Lung (tissue), 12 donors: ENCODE data around the gene NR5A2. TPM values are rescaled to one million over a fixed set of nuclear protein-coding genes. Genes with fewer than 3 reads are reported as not detected.

Experiments
- ATAC-seq: fragments of 200-7000 bp; cut with Tn5 transposase; one replicate; pipeline ENCODE4 v1.9.1; 2020; ENCODE audit warnings: moderate number of reproducible peaks; ENCODE audit not compliant: insufficient read depth, low FRiP score
- DNase-seq, 3 donors: peaks; one replicate each; pipeline ENCODE4 v3.0.0-alpha.2; 2013 to 2017
- H3K27ac ChIP-seq, 2 donors: one replicate each; pipeline ENCODE4 v1.5.1; 2013; ENCODE audit warnings: mild to moderate bottlenecking in 2 of 2, moderate library complexity in 2 of 2, control low read depth in 1 of 2, inconsistent platforms in 1 of 2, low read depth in 1 of 2, low read length in 1 of 2
- H3K27me3 ChIP-seq, 3 donors: one replicate each; pipeline ENCODE4 v1.5.1; 2013; ENCODE audit warnings: low read length in 2 of 3; ENCODE audit not compliant: control insufficient read depth in 3 of 3, insufficient read depth in 3 of 3
- H3K36me3 ChIP-seq, 4 donors: one replicate each; pipeline ENCODE4 v1.5.1; 2013; ENCODE audit warnings: low read length in 4 of 4, mild to moderate bottlenecking in 1 of 4, moderate library complexity in 1 of 4; ENCODE audit not compliant: control insufficient read depth in 4 of 4, insufficient read depth in 4 of 4
- H3K4me1 ChIP-seq, 5 donors: one replicate each; pipeline ENCODE4 v1.5.1; 2013; ENCODE audit warnings: low read length in 5 of 5, mild to moderate bottlenecking in 2 of 5, moderate library complexity in 1 of 5; ENCODE audit not compliant: control insufficient read depth in 5 of 5, insufficient read depth in 5 of 5
- H3K4me3 ChIP-seq: one replicate; pipeline ENCODE4 v1.5.1; 2013; ENCODE audit warnings: mild to moderate bottlenecking, control low read depth, moderate library complexity
- H3K9ac ChIP-seq, 2 donors: one replicate each; pipeline ENCODE4 v1.5.1; 2013; ENCODE audit warnings: low read length in 2 of 2, control low read depth in 1 of 2; ENCODE audit not compliant: insufficient read depth in 1 of 2
- H3K9me3 ChIP-seq, 4 donors: one replicate each; pipeline ENCODE4 v1.5.1; 2013; ENCODE audit warnings: low read length in 3 of 4, mild to moderate bottlenecking in 1 of 4, moderate library complexity in 1 of 4; ENCODE audit not compliant: control insufficient read depth in 4 of 4, insufficient read depth in 3 of 4
- WGBS, 2 donors: extraction: QIAGEN DNeasy Blood & Tissue Kit; methylation state at CpG; one replicate each; pipeline ENCODE4 v1.1.7; 2013; 5-methylcytosine and 5-hydroxymethylcytosine counted together
- polyA plus RNA-seq, 2 donors: library from polyadenylated mRNA; stranded (reverse); fragments of 200-250 nt; gene quantifications; one replicate each; pipeline ENCODE4 v1.2.1, GENCODE V29; 2013
- total RNA-seq, 2 donors: library from RNA; depleted of rRNA in 1 of 2; stranded (reverse); fragments of >200 nt in 1 of 2; gene quantifications; one replicate each; pipeline ENCODE4 v1.2.1, GENCODE V29; 2014 to 2021
- TF ChIP-seq, protein P1 (sequence below): IDR thresholded peaks from 2 replicates; pipeline ENCODE4 v1.5.1; 2012; ENCODE audit warnings: mild to moderate bottlenecking; ENCODE audit errors: control extremely low read depth, extremely low read depth
- donor health status: control.
- donor health status: control.
- donor health status: Bipolar disorder and iron deficiency.
- donor health status: healthy.
- donor health status: DM: yes; HTN: yes; CAD: no.

NR5A2 gene
- total and polyA plus RNA-seq, 4 donors: 1.2 to 8.5 (median 2.6) TPM

DNA sequence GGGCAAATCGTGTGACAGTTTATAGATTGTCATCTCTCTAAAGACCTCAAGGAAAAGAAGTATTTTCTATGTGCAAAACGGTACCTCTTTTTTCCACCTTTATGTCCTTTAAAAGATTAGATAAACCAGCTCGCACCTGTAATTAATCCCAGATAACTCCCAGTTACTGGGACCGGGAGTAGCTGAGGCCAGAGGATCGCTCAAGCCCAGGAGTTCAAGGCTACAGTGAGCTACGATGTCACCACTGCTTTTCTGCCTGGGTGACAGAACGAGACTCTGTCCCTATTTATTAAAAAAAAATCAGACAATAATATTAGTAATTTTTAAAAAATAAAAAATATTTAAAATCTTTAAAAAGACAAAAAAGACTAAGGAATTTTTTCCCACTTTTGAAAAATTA, 141.4 kb downstream of the NR5A2 start:
- ATAC-seq (no peak), DNase-seq (no peak)
- TF ChIP-seq, protein P1, sequence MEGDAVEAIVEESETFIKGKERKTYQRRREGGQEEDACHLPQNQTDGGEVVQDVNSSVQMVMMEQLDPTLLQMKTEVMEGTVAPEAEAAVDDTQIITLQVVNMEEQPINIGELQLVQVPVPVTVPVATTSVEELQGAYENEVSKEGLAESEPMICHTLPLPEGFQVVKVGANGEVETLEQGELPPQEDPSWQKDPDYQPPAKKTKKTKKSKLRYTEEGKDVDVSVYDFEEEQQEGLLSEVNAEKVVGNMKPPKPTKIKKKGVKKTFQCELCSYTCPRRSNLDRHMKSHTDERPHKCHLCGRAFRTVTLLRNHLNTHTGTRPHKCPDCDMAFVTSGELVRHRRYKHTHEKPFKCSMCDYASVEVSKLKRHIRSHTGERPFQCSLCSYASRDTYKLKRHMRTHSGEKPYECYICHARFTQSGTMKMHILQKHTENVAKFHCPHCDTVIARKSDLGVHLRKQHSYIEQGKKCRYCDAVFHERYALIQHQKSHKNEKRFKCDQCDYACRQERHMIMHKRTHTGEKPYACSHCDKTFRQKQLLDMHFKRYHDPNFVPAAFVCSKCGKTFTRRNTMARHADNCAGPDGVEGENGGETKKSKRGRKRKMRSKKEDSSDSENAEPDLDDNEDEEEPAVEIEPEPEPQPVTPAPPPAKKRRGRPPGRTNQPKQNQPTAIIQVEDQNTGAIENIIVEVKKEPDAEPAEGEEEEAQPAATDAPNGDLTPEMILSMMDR: no peak
- 90 to 94% methylated on average over 7 of the region's 7 CpGs for WGBS, 2 donors
- Histone ChIP-seq H3K27me3 (no peaks in the 10 kb centered on the region), H3K4me1 (peaks cover 0 to 4% (median 0%) of the 10 kb centered on the region in 5 donors), H3K4me3 (no peak overlapping the region), H3K27ac (no peak overlapping the region), H3K36me3 (no peaks in the 10 kb centered on the region), H3K9me3 (no peaks in the 10 kb centered on the region), H3K9ac (no peak overlapping the region)

DNA sequence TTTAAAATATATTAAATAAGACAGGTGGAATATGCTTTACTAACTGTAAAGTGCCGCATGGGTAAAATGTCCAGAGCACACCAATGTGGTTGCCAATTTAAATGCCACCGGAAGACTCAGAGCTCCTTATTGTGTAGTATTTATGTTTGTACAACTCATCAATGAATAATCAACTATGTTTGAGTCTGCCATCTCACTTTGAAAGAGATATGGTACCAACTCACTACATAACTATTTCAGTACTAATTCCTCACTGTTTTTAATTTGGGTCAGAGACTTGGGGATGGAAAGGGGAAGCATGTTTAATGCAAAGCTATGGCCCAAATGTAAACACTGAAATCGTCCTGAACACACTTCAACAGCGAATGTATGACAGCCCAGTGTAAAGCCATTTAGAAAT, 144.8 kb downstream of the NR5A2 start:
- H3K27ac ChIP-seq: no peak overlapping the region
- no peaks in the 10 kb centered on the region for H3K36me3 ChIP-seq
- 75 to 80% methylated on average over 4 of the region's 4 CpGs for WGBS, 2 donors
- no peak overlapping the region for H3K9ac ChIP-seq
- TF ChIP-seq, protein P1: no peak
- ATAC-seq (no peak), DNase-seq (no peak)
- H3K4me1 ChIP-seq: peaks cover 0 to 11% (median 3%) of the 10 kb centered on the region in 5 donors
- no peak overlapping the region for H3K4me3 ChIP-seq
- H3K27me3 ChIP-seq: no peaks in the 10 kb centered on the region
- H3K9me3 ChIP-seq: no peaks in the 10 kb centered on the region

DNA sequence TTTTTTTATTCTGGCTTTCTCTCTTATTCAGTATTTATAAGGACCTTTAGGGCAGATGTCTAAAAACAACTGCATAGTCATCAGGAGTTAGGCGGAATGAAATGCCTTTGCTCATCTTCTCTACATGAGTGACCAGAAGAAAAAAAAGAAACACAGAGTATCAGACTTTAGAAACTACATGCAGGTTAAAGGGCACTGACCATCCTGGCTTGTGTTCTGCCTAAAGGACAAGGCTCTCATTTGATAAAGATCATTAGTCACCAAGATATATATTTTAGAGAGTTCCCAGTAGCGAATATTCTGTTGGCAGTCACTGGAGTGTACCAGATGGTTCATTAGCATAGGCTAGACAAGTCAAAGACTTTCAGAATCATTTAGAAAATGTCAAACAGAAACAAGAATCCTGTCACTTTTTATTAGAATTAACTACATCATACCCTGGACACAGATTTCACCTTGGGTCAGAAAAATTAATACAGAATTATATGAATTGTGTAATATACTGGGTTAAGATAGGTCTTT, 145.6 kb downstream of the NR5A2 start:
- TF ChIP-seq, protein P1: no peak
- ATAC-seq: no peak
- Histone ChIP-seq H3K36me3 (no peaks in the 10 kb centered on the region), H3K27ac (no peak overlapping the region), H3K4me3 (no peak overlapping the region), H3K9me3 (no peaks in the 10 kb centered on the region), H3K4me1 (peaks cover 0 to 11% (median 3%) of the 10 kb centered on the region in 5 donors), H3K9ac (no peak overlapping the region), H3K27me3 (no peaks in the 10 kb centered on the region)
- 69 to 85% methylated on average over 2 of the region's 2 CpGs for WGBS, 2 donors
- DNase-seq: no peak
